Measurements from ENCODE around the gene ELL2. TPM values are rescaled to one million over a fixed set of nuclear protein-coding genes. Genes with fewer than 3 reads are reported as not detected.
A peak's percentile ranks its signal among the peaks of the same experiment; 100 is the strongest.

Gene ELL2
- total RNA-seq, 1 donor from 2014 or later = 118 TPM

DNA sequence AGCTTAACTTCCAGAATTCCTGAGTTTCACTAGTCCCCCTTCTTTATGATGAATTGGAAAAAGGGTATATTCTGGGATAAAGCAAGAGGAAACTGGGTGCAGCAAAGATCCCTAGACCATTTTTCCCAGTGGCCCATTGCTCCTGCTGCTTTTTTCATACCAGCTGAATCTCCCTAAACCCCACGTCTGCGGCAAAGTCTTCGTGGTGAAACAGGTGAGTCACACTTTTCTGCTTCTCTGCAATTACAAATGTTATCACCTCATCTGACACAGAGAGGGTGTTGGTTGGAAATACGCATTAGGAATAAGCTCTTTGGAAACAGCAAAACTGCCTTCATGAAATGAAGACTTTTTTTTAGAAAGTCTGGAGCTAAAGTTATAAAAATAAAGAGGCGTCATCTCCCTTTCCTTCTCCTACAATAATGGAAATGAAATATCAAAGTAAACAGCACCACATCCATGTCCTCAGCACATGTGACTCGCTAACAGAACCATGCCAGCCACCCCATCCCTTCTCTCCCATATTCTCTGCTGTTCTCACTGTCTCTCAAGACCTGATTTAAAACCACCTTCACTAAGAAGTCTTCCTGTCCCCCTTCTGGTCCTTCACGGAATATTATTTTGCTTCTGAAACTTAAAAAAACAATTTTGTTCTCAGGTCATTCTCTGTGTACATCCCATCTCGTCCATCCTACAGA is 99.6 kb downstream of the ELL2 start:
- no peaks in the 10 kb centered on the region for H3K9me3 Mint-ChIP-seq (ENCODE audit: unreplicated experiment)
- peak overlapping the region; percentile 69 for H3K27ac Mint-ChIP-seq (ENCODE audit: unreplicated experiment)
- Histone ChIP-seq H3K27me3 (ENCODE audit: insufficient read depth, low read length) (no peaks in the 10 kb centered on the region), H3K4me2 (ENCODE audit: low read length) (peak overlapping the region; percentile 90), H3K9me3 (ENCODE audit: insufficient read depth, low read depth, low read length) (no peaks in the 10 kb centered on the region), H3K36me3 (ENCODE audit: insufficient read depth, low read length) (no peaks in the 10 kb centered on the region), H3K4me1 (ENCODE audit: insufficient read depth, low read length) (peaks cover 59% of the 10 kb centered on the region), H3K9ac (ENCODE audit: low read length) (peak overlapping the region; percentile 91), H3K79me2 (ENCODE audit: insufficient read depth, low read length) (no peaks in the 10 kb centered on the region), H2AFZ (ENCODE audit: low read depth, low read length) (no peak overlapping the region), H3K4me3 (ENCODE audit: insufficient read depth, low read depth, low read length) (peak overlapping the region; percentile 5), H4K20me1 (ENCODE audit: insufficient read depth, low read length) (no peaks in the 10 kb centered on the region), H3K27ac (ENCODE audit: low read depth, low read length) (peak overlapping the region; percentile 97)
- H3K4me1 Mint-ChIP-seq (ENCODE audit: low read depth, unreplicated experiment) = peaks cover 54% of the 10 kb centered on the region
- H3K36me3 Mint-ChIP-seq (ENCODE audit: low read depth, unreplicated experiment) = no peaks in the 10 kb centered on the region
- H3K27me3 Mint-ChIP-seq (ENCODE audit: low read depth, unreplicated experiment) = no peaks in the 10 kb centered on the region
- DNase-seq (ENCODE audit: low read depth) (peak; percentile 91), FAIRE-seq (no peak)
- TF ChIP-seq, protein P1, sequence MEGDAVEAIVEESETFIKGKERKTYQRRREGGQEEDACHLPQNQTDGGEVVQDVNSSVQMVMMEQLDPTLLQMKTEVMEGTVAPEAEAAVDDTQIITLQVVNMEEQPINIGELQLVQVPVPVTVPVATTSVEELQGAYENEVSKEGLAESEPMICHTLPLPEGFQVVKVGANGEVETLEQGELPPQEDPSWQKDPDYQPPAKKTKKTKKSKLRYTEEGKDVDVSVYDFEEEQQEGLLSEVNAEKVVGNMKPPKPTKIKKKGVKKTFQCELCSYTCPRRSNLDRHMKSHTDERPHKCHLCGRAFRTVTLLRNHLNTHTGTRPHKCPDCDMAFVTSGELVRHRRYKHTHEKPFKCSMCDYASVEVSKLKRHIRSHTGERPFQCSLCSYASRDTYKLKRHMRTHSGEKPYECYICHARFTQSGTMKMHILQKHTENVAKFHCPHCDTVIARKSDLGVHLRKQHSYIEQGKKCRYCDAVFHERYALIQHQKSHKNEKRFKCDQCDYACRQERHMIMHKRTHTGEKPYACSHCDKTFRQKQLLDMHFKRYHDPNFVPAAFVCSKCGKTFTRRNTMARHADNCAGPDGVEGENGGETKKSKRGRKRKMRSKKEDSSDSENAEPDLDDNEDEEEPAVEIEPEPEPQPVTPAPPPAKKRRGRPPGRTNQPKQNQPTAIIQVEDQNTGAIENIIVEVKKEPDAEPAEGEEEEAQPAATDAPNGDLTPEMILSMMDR (IDR thresholded peaks at IDR 0.05; ENCODE audit: insufficient read depth, low read depth, low read length) = peak; percentile 22
- TF ChIP-seq EZH2 (IDR thresholded peaks at IDR 0.05; ENCODE audit: insufficient read depth, low read length) = no peak
- no peak overlapping the region for H3K4me3 Mint-ChIP-seq (ENCODE audit: unreplicated experiment)

DNA sequence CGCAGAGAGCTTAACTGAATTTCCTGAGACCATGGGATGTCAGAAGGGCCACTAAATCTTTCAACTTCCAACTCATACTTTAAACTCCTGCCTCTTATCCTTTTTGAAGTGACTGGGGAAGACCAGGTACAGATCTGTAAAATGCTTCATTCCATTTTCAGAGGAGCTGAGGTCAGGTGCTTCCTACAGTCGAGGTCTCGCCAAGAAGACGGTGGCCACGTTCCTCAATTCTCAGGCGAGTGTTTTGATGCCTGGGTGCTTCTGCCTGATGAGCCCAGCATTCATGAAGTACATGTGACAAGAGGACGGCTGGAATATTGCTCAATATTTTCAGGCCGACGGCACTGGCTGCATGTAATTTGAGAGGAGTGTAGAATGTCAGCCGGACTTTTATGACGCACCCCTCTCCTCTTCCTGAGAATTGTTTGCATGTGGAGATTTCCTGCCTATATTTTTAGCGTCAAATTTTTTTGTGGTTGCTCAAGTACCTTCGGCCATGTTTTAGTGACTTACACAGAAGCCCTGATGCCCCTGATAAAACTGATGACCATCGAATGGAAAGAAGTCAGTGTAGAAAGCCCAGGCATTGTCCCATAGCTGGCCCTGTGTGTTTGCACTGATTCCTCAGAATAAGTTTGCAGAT is 100.3 kb downstream of the ELL2 start:
- Mint-ChIP-seq H3K27ac (ENCODE audit: unreplicated experiment) (peak overlapping the region; percentile 62), H3K4me3 (ENCODE audit: unreplicated experiment) (peak overlapping the region; percentile 32), H3K4me1 (ENCODE audit: low read depth, unreplicated experiment) (peaks cover 56% of the 10 kb centered on the region), H3K36me3 (ENCODE audit: low read depth, unreplicated experiment) (no peaks in the 10 kb centered on the region), H3K27me3 (ENCODE audit: low read depth, unreplicated experiment) (no peaks in the 10 kb centered on the region), H3K9me3 (ENCODE audit: unreplicated experiment) (no peaks in the 10 kb centered on the region)
- Histone ChIP-seq H3K9ac (ENCODE audit: low read length) (peak overlapping the region; percentile 91), H3K27ac (ENCODE audit: low read depth, low read length) (peak overlapping the region; percentile 97), H3K9me3 (ENCODE audit: insufficient read depth, low read depth, low read length) (no peaks in the 10 kb centered on the region), H3K27me3 (ENCODE audit: insufficient read depth, low read length) (no peaks in the 10 kb centered on the region), H3K36me3 (ENCODE audit: insufficient read depth, low read length) (no peaks in the 10 kb centered on the region), H3K4me3 (ENCODE audit: insufficient read depth, low read depth, low read length) (peak overlapping the region; percentile 5), H2AFZ (ENCODE audit: low read depth, low read length) (no peak overlapping the region), H3K4me1 (ENCODE audit: insufficient read depth, low read length) (peaks cover 59% of the 10 kb centered on the region), H3K79me2 (ENCODE audit: insufficient read depth, low read length) (no peaks in the 10 kb centered on the region), H3K4me2 (ENCODE audit: low read length) (peak overlapping the region; percentile 90), H4K20me1 (ENCODE audit: insufficient read depth, low read length) (no peaks in the 10 kb centered on the region)
- FAIRE-seq (peak; percentile 20), DNase-seq (ENCODE audit: low read depth) (peak; percentile 97)
- no peak for TF ChIP-seq EZH2 (IDR thresholded peaks at IDR 0.05; ENCODE audit: insufficient read depth, low read length)
- TF ChIP-seq, protein P1 (IDR thresholded peaks at IDR 0.05; ENCODE audit: insufficient read depth, low read depth, low read length) = no peak

DNA sequence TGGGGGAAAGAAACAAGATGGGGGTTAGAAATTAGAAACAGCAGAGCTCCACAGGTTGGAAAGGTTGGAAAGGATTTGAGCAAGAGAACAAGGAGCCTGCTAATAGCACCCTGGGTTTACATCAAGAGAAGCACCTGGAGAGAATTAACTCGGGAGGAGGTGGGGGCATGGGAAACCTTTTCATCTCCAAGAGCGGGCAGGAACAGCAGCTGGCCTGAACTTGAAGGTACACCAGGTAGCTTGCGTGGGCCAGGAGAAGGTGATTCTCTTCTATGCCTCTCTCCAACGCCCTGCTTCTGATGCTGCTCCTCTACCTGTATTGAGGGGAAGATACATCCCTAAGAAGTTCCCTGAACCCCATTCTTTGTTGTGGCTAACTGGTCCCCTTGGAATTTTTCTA is 102.0 kb downstream of the ELL2 start:
- Mint-ChIP-seq H3K9me3 (ENCODE audit: unreplicated experiment) (no peaks in the 10 kb centered on the region), H3K27ac (ENCODE audit: unreplicated experiment) (peak overlapping the region; percentile 97), H3K4me3 (ENCODE audit: unreplicated experiment) (peak overlapping the region; percentile 31), H3K36me3 (ENCODE audit: low read depth, unreplicated experiment) (no peaks in the 10 kb centered on the region), H3K4me1 (ENCODE audit: low read depth, unreplicated experiment) (peaks cover 51% of the 10 kb centered on the region), H3K27me3 (ENCODE audit: low read depth, unreplicated experiment) (no peaks in the 10 kb centered on the region)
- Histone ChIP-seq H3K4me2 (ENCODE audit: low read length) (peak overlapping the region; percentile 90), H2AFZ (ENCODE audit: low read depth, low read length) (no peak overlapping the region), H3K4me3 (ENCODE audit: insufficient read depth, low read depth, low read length) (peak overlapping the region; percentile 41), H4K20me1 (ENCODE audit: insufficient read depth, low read length) (no peaks in the 10 kb centered on the region), H3K4me1 (ENCODE audit: insufficient read depth, low read length) (peaks cover 56% of the 10 kb centered on the region), H3K9me3 (ENCODE audit: insufficient read depth, low read depth, low read length) (no peaks in the 10 kb centered on the region), H3K36me3 (ENCODE audit: insufficient read depth, low read length) (no peaks in the 10 kb centered on the region), H3K79me2 (ENCODE audit: insufficient read depth, low read length) (no peaks in the 10 kb centered on the region), H3K27me3 (ENCODE audit: insufficient read depth, low read length) (no peaks in the 10 kb centered on the region), H3K27ac (ENCODE audit: low read depth, low read length) (peak overlapping the region; percentile 97), H3K9ac (ENCODE audit: low read length) (peak overlapping the region; percentile 91)
- TF ChIP-seq, protein P1 (IDR thresholded peaks at IDR 0.05; ENCODE audit: insufficient read depth, low read depth, low read length) = no peak
- no peak for TF ChIP-seq EZH2 (IDR thresholded peaks at IDR 0.05; ENCODE audit: insufficient read depth, low read length)
- no peak for DNase-seq (ENCODE audit: low read depth)
- FAIRE-seq = no peak

Measured in astrocyte (in vitro differentiated cells and primary cell).